K562 (cell line): Measurements from ENCODE around the gene PHOX2A. TPM values are rescaled to one million over a fixed set of nuclear protein-coding genes. Genes with fewer than 3 reads are reported as not detected.
A peak's percentile ranks its signal among the peaks of the same experiment; 100 is the strongest.

Experiments used
- ATAC-seq: fragments of 200-7000 bp; cut with Tn5 transposase; 3 replicates; pipeline ENCODE4 v1.9.1; 2020; ENCODE audit warnings: moderate library complexity
- BruUV-seq: library from RNA; stranded (reverse); fragments of 400-500 nt; replicated peaks from 2 replicates; lab custom pipeline; 2021; lab: Mats Ljungman, UMichigan
- CTCF ChIA-PET: fragments of 300-600 bp; formaldehyde crosslinking; extraction: SDS; loops from one replicate; lab custom pipeline; 2021; ENCODE audit warnings: low intra/inter-chr PET ratio; lab: Yijun Ruan, JAX
- POLR2A ChIA-PET: fragments of 300-600, 350-650 bp; sonication (Branson Sonifier 250); formaldehyde crosslinking; extraction: SDS; loops from one replicate; lab custom pipeline; 2021; ENCODE audit warnings: antibody characterized with exemption, inconsistent platforms; lab: Yijun Ruan, JAX
- DNase-seq, 4 experiments: peaks; one replicate each; pipeline versions ENCODE4 v3.0.0 to v3.0.0-alpha.2; 2011 to 2018; ENCODE audit warnings: low spot score in 3 of 4, mixed read lengths in 3 of 4; ENCODE audit errors: extremely low read depth in 1 of 4
- FAIRE-seq: peaks from 2 replicates; lab custom pipeline; 2011; peaks lifted over from hg19 to GRCh38; lab: Jason Lieb, UNC
- H2AFZ ChIP-seq: 2 replicates; pipeline ENCODE4 v1.6.0; 2011; ENCODE audit warnings: low read depth, low read length, control low read depth, inconsistent platforms
- H3K27ac ChIP-seq: fragments of 200-600 bp; 3 replicates; pipeline ENCODE4 v1.8.0; 2011; ENCODE audit warnings: low read depth, mild to moderate bottlenecking, control low read depth, inconsistent platforms, low read length, moderate library complexity, mixed read lengths; ENCODE audit errors: extremely low read depth
- H3K27me3 ChIP-seq, 2 experiments: fragments of 300-600 bp in 1 of 2; 2 replicates in 1 of 2; 3 replicates in 1 of 2; pipeline versions ENCODE4 v1.6.0 to v1.8.0; 2011; ENCODE audit warnings: inconsistent platforms in 2 of 2, low read length in 2 of 2, mild to moderate bottlenecking in 1 of 2, mixed read lengths in 1 of 2, moderate library complexity in 1 of 2; ENCODE audit not compliant: control insufficient read depth in 2 of 2, insufficient read depth in 2 of 2
- H3K36me3 ChIP-seq: fragments of 300-600 bp; 3 replicates; pipeline ENCODE4 v1.8.0; 2011; ENCODE audit warnings: mild to moderate bottlenecking, low read length, inconsistent platforms; ENCODE audit not compliant: control insufficient read depth, insufficient read depth
- H3K4me1 ChIP-seq, 2 experiments: fragments of 200-600 bp in 1 of 2; replicated peaks in 1 of 2; 2 replicates in 1 of 2; 3 replicates in 1 of 2; pipeline versions ENCODE4 v1.5.1 to v1.8.0; 2011; ENCODE audit warnings: inconsistent platforms in 2 of 2, low read length in 2 of 2, mild to moderate bottlenecking in 1 of 2, mixed read lengths in 1 of 2, moderate library complexity in 1 of 2; ENCODE audit not compliant: control insufficient read depth in 2 of 2, insufficient read depth in 2 of 2
- H3K4me2 ChIP-seq: 2 replicates; pipeline ENCODE4 v1.6.1; 2011; ENCODE audit warnings: low read length, control low read depth, inconsistent platforms, mixed read lengths; ENCODE audit not compliant: insufficient read depth
- H3K4me3 ChIP-seq: fragments of 200-600 bp; sonication (generic), shearing (Covaris generic); 2 replicates; pipeline ENCODE4 v1.5.1; 2016; ENCODE audit warnings: control low read depth, inconsistent platforms
- H3K79me2 ChIP-seq: fragments of 200-600 bp; 3 replicates; pipeline ENCODE4 v1.8.0; 2011; ENCODE audit warnings: low read length, inconsistent platforms; ENCODE audit not compliant: control insufficient read depth, insufficient read depth
- H3K9ac ChIP-seq, 2 experiments: 2 replicates each; pipeline versions ENCODE4 v1.6.0 to v1.6.1; 2011; ENCODE audit warnings: low read depth in 2 of 2, low read length in 2 of 2, control low read depth in 1 of 2, inconsistent platforms in 1 of 2, mild to moderate bottlenecking in 1 of 2, mixed read lengths in 1 of 2; ENCODE audit not compliant: insufficient read depth in 1 of 2
- H3K9me1 ChIP-seq: one replicate; pipeline ENCODE4 v1.6.0; 2011; ENCODE audit warnings: inconsistent platforms, mild to moderate bottlenecking, low read length, moderate library complexity; ENCODE audit not compliant: control insufficient read depth, insufficient read depth
- H3K9me3 ChIP-seq: replicated peaks from 2 replicates; pipeline ENCODE4 v1.5.1; 2011; ENCODE audit warnings: low read depth, low read length, inconsistent platforms; ENCODE audit not compliant: control insufficient read depth, insufficient read depth
- H4K20me1 ChIP-seq: replicated peaks from 2 replicates; pipeline ENCODE4 v1.6.1; 2011; ENCODE audit warnings: low read length, inconsistent platforms, mixed read lengths; ENCODE audit not compliant: control insufficient read depth, insufficient read depth
- CREB3 ChIP-seq: fragments of 450-650 bp; conservative IDR thresholded peaks from 2 replicates; pipeline ENCODE4 v1.6.1; 2016; ENCODE audit warnings: missing genetic modification characterization, low read depth, mild to moderate bottlenecking, missing compliant biosample characterization, moderate library complexity
- SMARCB1 ChIP-seq: IDR thresholded peaks from 2 replicates; pipeline ENCODE4 v1.6.1; 2011; ENCODE audit warnings: improper control_type of control experiment, low read depth; ENCODE audit not compliant: insufficient read length
- SPI1 ChIP-seq: IDR thresholded peaks from 2 replicates; pipeline ENCODE4 v1.6.1; 2011; ENCODE audit warnings: low read depth, low read length, control low read depth, borderline replicate concordance
- U2AF1 ChIP-seq: fragments of 200-400 bp; formaldehyde crosslinking; optimal IDR thresholded peaks from 2 replicates; pipeline ENCODE3; 2017; ENCODE audit warnings: mild to moderate bottlenecking, low read depth, low read length, moderate library complexity
- ZSCAN32 ChIP-seq: fragments of 450-650 bp; formaldehyde crosslinking; IDR thresholded peaks from 2 replicates; pipeline ENCODE4 v1.4.0; 2020; ENCODE audit warnings: mild to moderate bottlenecking, moderate library complexity
- WGBS: fragments of 100-300 bp; shearing (Covaris generic); methylation state at CpG from one replicate; pipeline ENCODE4 v1.1.6; 2016; ENCODE audit warnings: low coverage, mixed read lengths; ENCODE audit not compliant: insufficient coverage; ENCODE audit errors: missing lambda C conversion rate; 5-methylcytosine and 5-hydroxymethylcytosine counted together
- in situ Hi-C: fragments of 300-500 bp; cut with MboI; formaldehyde crosslinking; loops from 4 replicates; pipeline ENCODE4 v1.15.0; 2018; ENCODE audit warnings: inconsistent platforms, mixed read lengths
- intact Hi-C: fragments of 100-400 bp; cut with micrococcal nuclease; formaldehyde crosslinking; loops from 2 replicates; pipeline ENCODE4 v1.14.2; 2022
- polyA plus RNA-seq, 8 experiments: library from polyadenylated mRNA; depleted of rRNA in 4 of 8; stranded (reverse) in 5 of 8; unstranded in 3 of 8; fragments of >200 nt; fragmentation: Nextera tagmentation in 2 of 8; fragmentation: Illumina TruSeq in 1 of 8; extraction: Ambion mirVana in 2 of 8; extraction: Trizol in 1 of 8; gene quantifications; 2 replicates each; pipeline versions ENCODE4 v1.2.1 to v1.2.3, GENCODE V29; 2011 to 2014; ENCODE audit warnings: inconsistent platforms in 1 of 8, missing spikeins in 1 of 8
- total RNA-seq, 7 experiments: library from RNA; depleted of rRNA in 6 of 7; stranded (reverse); fragments of >200 nt in 6 of 7; fragmentation: Illumina TruSeq in 2 of 7; extraction: Trizol in 2 of 7; gene quantifications; 2 replicates each; pipeline versions ENCODE4 v1.2.1 to v1.2.3, GENCODE V29; 2011 to 2021; ENCODE audit warnings: low replicate concordance in 1 of 7
- TF ChIP-seq, protein P1 (sequence below): sonication (generic); formaldehyde crosslinking; IDR thresholded peaks from 2 replicates; pipeline ENCODE4 v1.8.0; 2022; ENCODE audit warnings: mild to moderate bottlenecking, missing genetic modification reagents

Gene PHOX2A
- total and polyA plus RNA-seq, 9 of the 15 experiments (the other 6 are each of a cell fraction or from before 2014, with no cell fraction given), result not detected

DNA sequence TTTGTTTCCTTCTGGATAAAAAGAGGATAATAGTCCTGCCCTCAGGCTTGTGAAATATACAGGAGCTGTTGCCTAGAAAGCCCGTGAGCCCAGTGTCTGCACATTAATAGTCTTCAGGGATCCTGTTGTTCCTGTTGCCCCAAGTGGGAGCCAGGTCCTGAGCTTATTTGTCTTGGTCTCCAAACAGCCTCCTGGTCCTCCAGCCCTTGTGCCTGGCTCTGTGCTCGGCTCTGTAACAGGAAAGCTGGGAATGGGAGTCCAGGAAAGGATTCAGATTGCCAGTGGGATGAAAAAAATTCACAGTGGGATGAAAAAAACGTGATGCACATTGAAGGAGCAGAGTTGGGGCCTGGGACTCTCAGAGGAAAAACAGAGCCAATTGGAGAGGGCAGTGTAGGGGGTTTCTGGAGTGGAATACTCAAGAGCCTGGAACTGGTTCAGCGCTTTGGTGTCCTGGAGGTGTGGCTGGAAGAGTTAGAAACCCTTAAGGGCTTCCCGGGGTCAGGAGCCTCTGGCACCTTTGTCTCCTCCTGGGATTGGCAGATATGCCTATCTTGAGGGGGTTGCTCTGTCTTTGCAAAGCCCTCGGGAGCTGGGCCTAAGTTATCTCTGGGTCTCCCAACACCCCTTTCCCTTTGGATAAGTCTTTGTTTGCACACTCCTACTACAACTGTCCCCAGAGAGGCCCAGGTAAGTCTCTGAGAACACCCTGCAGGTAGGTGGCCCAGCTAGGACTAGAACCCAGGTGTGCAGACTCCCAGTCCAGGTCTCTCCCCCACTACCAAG, 21.7 kb downstream of the PHOX2A start (continued):
- no peak for TF ChIP-seq ZSCAN32
- no peak for TF ChIP-seq U2AF1

- TF ChIP-seq, protein P1, sequence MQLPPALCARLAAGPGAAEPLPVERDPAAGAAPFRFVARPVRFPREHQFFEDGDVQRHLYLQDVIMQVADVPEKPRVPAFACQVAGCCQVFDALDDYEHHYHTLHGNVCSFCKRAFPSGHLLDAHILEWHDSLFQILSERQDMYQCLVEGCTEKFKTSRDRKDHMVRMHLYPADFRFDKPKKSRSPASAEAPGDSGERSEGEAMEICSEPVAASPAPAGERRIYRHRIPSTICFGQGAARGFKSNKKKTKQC (CRISPR knock-in tag), result no peak
- peak; percentile 65; the same call in 1 of the 2 replicates for TF ChIP-seq SPI1
- no peak for TF ChIP-seq CREB3 (tag)
- no peak for TF ChIP-seq SMARCB1
- intact Hi-C loops (no loop called here), in situ Hi-C loops (no loop called here)
- CTCF ChIA-PET, result interaction anchor here (0.6 kb wide), 1 partner anchor 45 kb away, joined by 3 read pairs; no protein-coding TSS in a partner anchor
- peak overlapping the region; percentile 69 to 72; a peak in 3 of 4 replicates for H3K9ac ChIP-seq
- H4K20me1 ChIP-seq, result no peaks in the 10 kb centered on the region
- FAIRE-seq, result no peak
- peak in 1 of 4 experiments; percentile 3 for DNase-seq
- peak overlapping the region; percentile 82 for H2AFZ ChIP-seq
- no peak for ATAC-seq
- H3K4me2 ChIP-seq, result no peak overlapping the region; the same call in 1 of the 2 replicates
- no TSS peak for BruUV-seq
- H3K4me1 ChIP-seq, result peaks cover 35 to 44% of the 10 kb centered on the region in 2 experiments
- peaks cover 5% of the 10 kb centered on the region; the same call in 2 of the 3 replicates for H3K36me3 ChIP-seq
- POLR2A ChIA-PET, result interaction anchor here (0.7 to 2.1 kb wide), 3 partner anchors 17 to 197 kb away, joined by 3 to 9 read pairs (median 3); no protein-coding TSS in a partner anchor
- H3K9me1 ChIP-seq, result peaks cover 5% of the 10 kb centered on the region
- no peak overlapping the region for H3K27ac ChIP-seq
- WGBS, result 57% methylated on average over 7 of the region's 7 CpGs
- H3K4me3 ChIP-seq, result no peak overlapping the region
- no peaks in the 10 kb centered on the region for H3K27me3 ChIP-seq
- peaks cover 24% of the 10 kb centered on the region for H3K79me2 ChIP-seq
- no peaks in the 10 kb centered on the region for H3K9me3 ChIP-seq
Measured at GRCh38 chr11:72221386-72222075, 22.4 kb downstream of the PHOX2A start.
